ENCODE results near the gene INO80B. TPM values are rescaled to one million over a fixed set of nuclear protein-coding genes. Genes with fewer than 3 reads are reported as not detected.

The INO80B gene
- total RNA-seq, 1 experiment from 2014 or later: 24.0 TPM

GRCh38 chr2:74406035-74406434, 48.9 kb upstream of the INO80B start:
- no peaks in the 10 kb centered on the region for H3K36me3 ChIP-seq (ENCODE audit: control insufficient read depth in 1 of 2, insufficient read depth in 2 of 2, low read length in 2 of 2)
- no peaks in the 10 kb centered on the region for H3K79me2 ChIP-seq (ENCODE audit: insufficient read depth, low read length)
- no peak overlapping the region for H3K4me3 ChIP-seq (replicated peaks in 1 of 2; ENCODE audit: low read depth in 1 of 2, low read length in 2 of 2)
- no peak; the same call in 1 of the 2 replicates for ATAC-seq
- peaks cover 0 to 11% of the 10 kb centered on the region in 2 experiments; a peak in 2 of 4 replicates for H3K4me1 ChIP-seq (ENCODE audit: control insufficient read depth in 1 of 2, insufficient read depth in 2 of 2, low read length in 2 of 2)
- POLR2A ChIA-PET: no interaction called here
- H3K4me2 ChIP-seq (ENCODE audit: low read length): no peak overlapping the region
- no peak for TF ChIP-seq POLR2A (IDR thresholded peaks at IDR 0.05; ENCODE audit: borderline replicate concordance, extremely low read depth, insufficient read depth, insufficient read length)
- no peaks in the 10 kb centered on the region for H3K9me2 ChIP-seq (ENCODE audit: insufficient read depth)
- RAD21 ChIA-PET (ENCODE audit: low non-redundant PET in 1 of 2, low total read pairs in 2 of 2, uncharacterized antibody in 2 of 2, unreplicated experiment in 2 of 2): no interaction called here
- CTCF ChIA-PET: no interaction called here
- H3K9me3 ChIP-seq (ENCODE audit: control insufficient read depth in 1 of 2, insufficient read depth in 1 of 2, low read depth in 1 of 2, low read length in 2 of 2): no peaks in the 10 kb centered on the region
- H2AFZ ChIP-seq (ENCODE audit: low read depth, low read length, poor library complexity, severe bottlenecking): no peak overlapping the region
- no peaks in the 10 kb centered on the region for H3K27me3 ChIP-seq (ENCODE audit: insufficient read depth, low read length)
- intact Hi-C loops (cut with micrococcal nuclease): no loop called here
- DNase-seq (ENCODE audit: low read depth, low spot score): no peak
- no peak overlapping the region for H3K9ac ChIP-seq (ENCODE audit: low read length)
- no peak overlapping the region for H3K27ac ChIP-seq (ENCODE audit: low read depth, low read length)
- BruUV-seq (replicated peaks): no TSS peak
- no peaks in the 10 kb centered on the region for H4K20me1 ChIP-seq (ENCODE audit: insufficient read depth)

- DNase-seq (ENCODE audit: low read depth, low spot score) (no peak), ATAC-seq (no peak)
- ChIA-PET POLR2A (no interaction called here), RAD21 (ENCODE audit: low non-redundant PET in 1 of 2, low total read pairs in 2 of 2, uncharacterized antibody in 2 of 2, unreplicated experiment in 2 of 2) (no interaction called here), CTCF (no interaction called here)
- peaks cover 0 to 11% of the 10 kb centered on the region in 2 experiments; a peak in 2 of 4 replicates for H3K4me1 ChIP-seq (ENCODE audit: control insufficient read depth in 1 of 2, insufficient read depth in 2 of 2, low read length in 2 of 2)
- no peak overlapping the region for H3K9ac ChIP-seq (ENCODE audit: low read length)
- intact Hi-C loops (cut with micrococcal nuclease): no loop called here
- H3K79me2 ChIP-seq (ENCODE audit: insufficient read depth, low read length): no peaks in the 10 kb centered on the region
- no peak overlapping the region for H3K4me3 ChIP-seq (replicated peaks in 1 of 2; ENCODE audit: low read depth in 1 of 2, low read length in 2 of 2)
- no peak for TF ChIP-seq SP1 (IDR thresholded peaks at IDR 0.05; ENCODE audit: low read depth)
- TF ChIP-seq CTCF (IDR thresholded peaks at IDR 0.05 in 2 of 3, conservative IDR thresholded peaks at IDR 0.05 in 1 of 3; ENCODE audit: borderline replicate concordance in 1 of 3, insufficient read depth in 1 of 3, low read depth in 2 of 3, low read length in 2 of 3): no peak
- TF ChIP-seq EZH2 (IDR thresholded peaks at IDR 0.05): no peak
- TF ChIP-seq ELF1 (IDR thresholded peaks at IDR 0.05; ENCODE audit: borderline replicate concordance, low read depth): no peak
- TF ChIP-seq RAD21 (IDR thresholded peaks at IDR 0.05; ENCODE audit: low read depth): no peak
- TF ChIP-seq EGR1 (IDR thresholded peaks at IDR 0.05; ENCODE audit: low read depth): no peak
- no peak for TF ChIP-seq REST (IDR thresholded peaks at IDR 0.05; ENCODE audit: low read depth)
- no peaks in the 10 kb centered on the region for H4K20me1 ChIP-seq (ENCODE audit: insufficient read depth)
- H3K9me3 ChIP-seq (ENCODE audit: control insufficient read depth in 1 of 2, insufficient read depth in 1 of 2, low read depth in 1 of 2, low read length in 2 of 2): no peaks in the 10 kb centered on the region
- H3K36me3 ChIP-seq (ENCODE audit: control insufficient read depth in 1 of 2, insufficient read depth in 2 of 2, low read length in 2 of 2): no peaks in the 10 kb centered on the region
- BruUV-seq (replicated peaks): no TSS peak
- no peak overlapping the region for H2AFZ ChIP-seq (ENCODE audit: low read depth, low read length, poor library complexity, severe bottlenecking)
- no peaks in the 10 kb centered on the region for H3K9me2 ChIP-seq (ENCODE audit: insufficient read depth)
- no peak overlapping the region for H3K27ac ChIP-seq (ENCODE audit: low read depth, low read length)
- H3K4me2 ChIP-seq (ENCODE audit: low read length): no peak overlapping the region
- no peaks in the 10 kb centered on the region for H3K27me3 ChIP-seq (ENCODE audit: insufficient read depth, low read length)
Measured at GRCh38 chr2:74407682-74408081, 47.2 kb upstream of the INO80B start.

Data from HCT116 (cell line).